Measurements from ENCODE around the gene IGFALS.

Gene IGFALS

GRCh38 chr16:1741553-1742165 is 51.8 kb downstream of the IGFALS start:
- DNase-seq: no peak

- no peak for DNase-seq
Observed at GRCh38 chr16:1740781-1741490, 52.6 kb downstream of the IGFALS start.

All from activated CD4-positive, alpha-beta T cell treated with anti-CD3 and anti-CD28 coated beads for 48 hours (primary cell).